Keratinocyte (primary cell): ENCODE results near the gene GLRX5.

Experiments
- EZH2 ChIP-seq: IDR thresholded peaks from one replicate; pipeline ENCODE4 v1.6.1; 2012; ENCODE audit warnings: inconsistent platforms, mild to moderate bottlenecking, low read length, moderate library complexity
- TF ChIP-seq, protein P1 (sequence below), 3 experiments: IDR thresholded peaks in 1 of 3; conservative IDR thresholded peaks in 1 of 3; optimal IDR thresholded peaks in 1 of 3; 2 replicates in 2 of 3; 3 replicates in 1 of 3; pipeline versions ENCODE3 to v1.5.1; 2011; ENCODE audit warnings: low read length in 3 of 3, mild to moderate bottlenecking in 3 of 3, moderate library complexity in 2 of 3, control low read depth in 1 of 3, inconsistent platforms in 1 of 3; ENCODE audit not compliant: insufficient read depth in 2 of 3; ENCODE audit errors: extremely low read depth in 1 of 3

DNA sequence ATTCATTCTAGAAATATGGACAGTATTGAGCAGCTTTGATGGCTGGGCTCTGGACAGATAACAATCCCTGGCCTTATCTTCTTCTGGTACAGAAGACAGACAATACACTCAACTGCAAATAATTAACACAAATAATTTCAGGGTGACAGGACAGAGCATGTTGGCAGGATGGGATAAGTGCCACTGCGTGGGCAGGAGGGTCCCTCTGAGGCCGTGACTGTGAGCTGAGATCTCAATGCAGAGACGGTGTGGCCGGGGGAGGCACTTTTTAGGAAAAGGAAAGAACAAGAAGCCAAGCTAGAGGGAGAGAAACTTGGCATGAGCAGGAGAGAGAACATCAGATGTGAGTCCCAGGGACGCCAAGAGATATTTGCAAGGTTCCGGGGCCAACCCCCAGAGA is 26.5 kb upstream of the GLRX5 start:
- no peak for TF ChIP-seq EZH2
- TF ChIP-seq, protein P1, sequence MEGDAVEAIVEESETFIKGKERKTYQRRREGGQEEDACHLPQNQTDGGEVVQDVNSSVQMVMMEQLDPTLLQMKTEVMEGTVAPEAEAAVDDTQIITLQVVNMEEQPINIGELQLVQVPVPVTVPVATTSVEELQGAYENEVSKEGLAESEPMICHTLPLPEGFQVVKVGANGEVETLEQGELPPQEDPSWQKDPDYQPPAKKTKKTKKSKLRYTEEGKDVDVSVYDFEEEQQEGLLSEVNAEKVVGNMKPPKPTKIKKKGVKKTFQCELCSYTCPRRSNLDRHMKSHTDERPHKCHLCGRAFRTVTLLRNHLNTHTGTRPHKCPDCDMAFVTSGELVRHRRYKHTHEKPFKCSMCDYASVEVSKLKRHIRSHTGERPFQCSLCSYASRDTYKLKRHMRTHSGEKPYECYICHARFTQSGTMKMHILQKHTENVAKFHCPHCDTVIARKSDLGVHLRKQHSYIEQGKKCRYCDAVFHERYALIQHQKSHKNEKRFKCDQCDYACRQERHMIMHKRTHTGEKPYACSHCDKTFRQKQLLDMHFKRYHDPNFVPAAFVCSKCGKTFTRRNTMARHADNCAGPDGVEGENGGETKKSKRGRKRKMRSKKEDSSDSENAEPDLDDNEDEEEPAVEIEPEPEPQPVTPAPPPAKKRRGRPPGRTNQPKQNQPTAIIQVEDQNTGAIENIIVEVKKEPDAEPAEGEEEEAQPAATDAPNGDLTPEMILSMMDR (optimal IDR thresholded peaks at IDR 0.05 in 1 of 3, IDR thresholded peaks at IDR 0.05 in 1 of 3, conservative IDR thresholded peaks at IDR 0.05 in 1 of 3; ENCODE audit: extremely low read depth in 1 of 3, insufficient read depth in 2 of 3, low read length in 3 of 3) = no peak
